CD4-positive, alpha-beta T cell treated with Interleukin-15 for 1 hour (primary cell): ENCODE measurements around the gene CABCOCO1.
"Not testable (repeated sequence)": the region's sequence is repeated elsewhere in the genome, so short reads cannot be mapped to it uniquely, and the experiment has no call there.

Experiments
- DNase-seq: peaks from one replicate; pipeline ENCODE4 v3.0.0-alpha.2; 2020

Gene CABCOCO1

GRCh38 chr10:61721431-61721830 is 58.7 kb downstream of the CABCOCO1 start:
- no peak for DNase-seq

DNA sequence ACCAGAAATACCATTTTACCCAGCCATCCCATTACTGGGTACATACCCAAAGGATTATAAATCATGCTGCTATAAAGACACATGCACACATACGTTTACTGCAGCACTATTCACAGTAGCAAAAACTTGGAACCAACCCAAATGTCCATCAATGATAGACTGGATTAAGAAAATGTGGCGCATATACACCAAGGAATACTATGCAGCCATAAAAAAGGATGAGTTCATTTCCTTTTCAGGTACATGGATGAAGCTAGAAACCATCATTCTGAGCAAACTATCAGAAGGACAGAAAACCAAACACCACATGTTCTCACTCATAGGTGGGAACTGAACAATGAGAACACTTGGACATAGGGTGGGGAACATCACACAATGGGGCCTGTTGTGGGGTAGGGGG is 62.5 kb downstream of the CABCOCO1 start:
- DNase-seq = not testable (repeated sequence)

GRCh38 chr10:61729596-61729995 is 66.9 kb downstream of the CABCOCO1 start:
- no peak for DNase-seq

- DNase-seq = no peak
Measured at GRCh38 chr10:61730671-61731070, 67.9 kb downstream of the CABCOCO1 start.

DNA sequence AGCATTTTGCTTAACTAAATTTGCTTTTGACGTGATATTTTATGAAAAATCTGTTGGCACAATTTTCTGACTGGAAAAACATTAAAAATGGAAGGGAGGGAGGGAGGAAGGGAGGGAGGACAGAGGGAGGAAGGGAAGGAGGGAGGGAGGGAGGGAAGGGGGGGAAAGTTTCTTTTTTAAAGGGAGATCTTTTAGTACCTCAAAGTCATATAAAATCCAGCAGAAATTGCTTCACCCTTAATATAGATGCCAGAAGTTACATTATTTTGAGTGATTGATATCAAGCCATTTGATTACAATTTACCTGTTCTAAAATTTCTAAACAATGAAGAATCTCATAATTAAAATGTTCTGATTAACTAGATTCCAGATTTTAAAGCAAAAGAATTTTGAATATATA is 68.9 kb downstream of the CABCOCO1 start:
- DNase-seq = no peak

- no peak for DNase-seq
Measured at GRCh38 chr10:61732629-61733278, 70.0 kb downstream of the CABCOCO1 start.

GRCh38 chr10:61733358-61733940 is 70.7 kb downstream of the CABCOCO1 start:
- DNase-seq = no peak

DNA sequence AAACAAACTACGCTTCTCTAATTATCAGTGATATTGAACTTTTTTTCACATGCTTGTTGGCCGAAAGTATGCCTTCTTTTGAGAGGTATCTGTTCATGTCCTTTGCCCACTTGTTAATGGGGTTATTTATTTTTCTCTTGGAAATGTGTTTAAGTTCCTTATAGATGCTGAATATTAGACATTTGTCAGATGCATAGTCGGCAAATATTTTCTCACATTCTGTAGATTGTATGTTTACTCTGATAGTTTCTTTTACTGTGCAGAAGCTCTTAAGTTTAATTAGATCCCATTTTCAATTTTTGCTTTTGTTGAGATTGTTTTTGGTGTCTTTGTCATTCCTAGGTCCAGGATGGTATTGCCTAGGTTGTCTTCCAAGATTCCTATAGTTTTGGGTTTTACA is 73.2 kb downstream of the CABCOCO1 start:
- DNase-seq = no peak

DNA sequence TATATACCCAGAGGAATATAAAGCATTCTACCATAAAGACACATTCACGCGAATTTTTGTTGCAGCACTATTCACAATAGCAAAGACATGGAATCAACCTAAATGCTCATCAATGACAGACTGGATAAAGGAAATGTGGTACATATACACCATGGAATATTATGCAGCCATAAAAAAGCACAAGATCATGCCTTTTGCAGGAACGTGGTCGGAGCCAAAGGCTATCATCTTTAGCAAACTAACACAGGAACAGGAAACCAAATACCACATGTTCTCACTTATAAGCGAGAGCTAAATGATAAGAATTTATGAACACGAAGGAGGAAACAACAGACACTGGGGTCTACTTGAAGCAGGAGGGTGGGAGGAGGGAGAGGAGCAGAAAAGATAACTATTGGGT is 74.7 kb downstream of the CABCOCO1 start:
- not testable (repeated sequence) for DNase-seq

DNA sequence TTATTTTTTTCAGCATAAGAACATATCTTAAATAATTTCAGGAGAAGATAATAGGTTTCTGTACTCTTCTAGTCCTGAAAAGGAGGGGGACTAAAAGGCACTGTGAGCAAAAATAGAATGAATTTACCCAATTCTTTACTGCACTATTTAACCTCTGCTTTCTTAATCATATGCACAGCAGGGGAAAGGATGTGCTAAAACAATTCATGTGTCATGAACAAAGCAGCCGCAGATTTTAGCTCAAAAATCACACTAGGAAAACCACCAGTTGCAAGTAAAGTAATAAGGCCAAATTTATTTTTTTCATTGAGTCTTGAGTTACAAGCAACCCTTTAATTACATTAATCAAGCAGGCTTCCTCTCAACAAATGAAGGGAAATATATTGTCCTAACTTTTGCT is 80.1 kb downstream of the CABCOCO1 start:
- no peak for DNase-seq

DNA sequence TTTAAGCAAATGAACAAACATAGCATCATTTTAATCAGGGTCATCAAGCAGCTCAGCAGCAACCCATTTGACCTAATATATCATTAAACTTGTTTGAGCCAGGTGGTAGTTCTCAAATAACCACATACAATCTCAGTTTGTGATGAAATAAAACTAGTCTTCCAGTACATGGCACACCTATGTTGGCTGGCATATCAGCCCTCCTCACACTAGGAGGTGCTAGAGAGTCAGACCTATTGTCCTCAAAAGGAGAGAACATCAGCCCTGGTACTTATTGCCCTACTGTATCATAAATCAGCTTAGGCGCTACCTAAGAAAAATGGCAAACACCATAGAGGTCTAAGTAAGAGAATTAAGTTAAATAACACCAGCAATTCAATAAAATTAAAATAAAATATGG is 81.7 kb downstream of the CABCOCO1 start:
- no peak for DNase-seq

- DNase-seq = no peak
Measured at GRCh38 chr10:61746377-61746776, 83.6 kb downstream of the CABCOCO1 start.

- no peak for DNase-seq
Measured at GRCh38 chr10:61747307-61747706, 84.6 kb downstream of the CABCOCO1 start.

GRCh38 chr10:61749291-61749690 is 86.6 kb downstream of the CABCOCO1 start:
- no peak for DNase-seq

- peak; percentile 72 for DNase-seq
Measured at GRCh38 chr10:61750943-61751471, 88.3 kb downstream of the CABCOCO1 start.

DNA sequence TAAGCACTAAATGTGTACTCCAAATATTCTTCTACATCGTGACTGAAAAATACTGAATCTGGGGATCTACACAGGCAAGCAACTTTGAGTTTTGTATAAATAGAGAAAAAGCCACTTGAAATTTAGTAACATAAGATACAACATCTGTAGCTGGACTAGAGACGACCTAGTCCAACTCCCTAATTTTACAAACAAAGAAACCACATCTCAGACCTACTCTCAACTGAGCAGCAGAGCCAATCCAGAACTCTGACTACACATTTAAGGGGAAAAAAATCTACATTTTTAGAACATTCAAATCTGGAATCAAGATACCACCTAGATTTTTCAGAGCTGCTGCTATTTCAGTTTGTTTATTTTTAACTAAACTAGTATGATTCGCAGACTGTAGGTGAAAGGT is 88.9 kb downstream of the CABCOCO1 start:
- DNase-seq = no peak

DNA sequence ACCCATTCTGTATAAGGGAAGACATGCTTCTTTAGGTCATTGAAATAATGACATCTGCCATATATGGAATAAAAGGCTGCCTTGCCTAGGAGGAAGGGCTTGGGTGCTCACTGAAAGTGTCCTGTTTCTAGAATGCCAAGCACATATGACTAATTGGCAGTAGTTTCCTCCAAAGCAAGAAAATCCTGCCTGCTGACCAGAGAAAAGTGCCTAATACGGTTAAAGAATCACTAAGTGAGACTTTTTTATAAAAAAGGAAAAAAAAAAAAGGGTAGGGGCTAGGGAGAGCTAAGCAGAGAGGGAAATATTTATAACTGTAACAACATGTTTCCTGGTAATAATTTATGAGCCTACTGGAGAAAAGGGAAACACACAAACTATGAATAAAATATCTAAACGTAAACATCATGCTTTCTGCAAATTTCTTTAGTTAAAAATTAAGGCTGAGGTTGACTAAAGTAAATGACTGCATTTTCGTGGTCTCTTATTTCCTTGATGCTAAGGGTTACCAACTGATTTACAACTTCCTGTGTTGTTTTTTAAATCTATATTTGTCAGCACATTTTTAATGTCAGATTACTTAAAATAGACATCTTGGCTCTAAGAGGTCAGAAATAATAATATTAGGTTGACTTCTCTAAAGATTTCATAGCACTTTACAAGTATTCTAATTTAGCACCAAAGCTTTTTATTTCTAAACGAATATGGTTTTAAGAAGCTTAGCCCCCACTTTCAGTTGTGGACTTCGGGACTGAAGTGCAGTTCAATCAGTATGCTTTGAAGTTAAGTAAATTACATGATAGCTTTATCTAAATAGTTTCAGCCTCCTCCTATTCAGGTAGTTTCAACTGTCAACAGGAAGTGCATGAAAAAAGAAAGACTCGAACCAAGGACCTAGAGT is 89.6 kb downstream of the CABCOCO1 start:
- DNase-seq = no peak

- DNase-seq = no peak
Measured at GRCh38 chr10:61753453-61753852, 90.7 kb downstream of the CABCOCO1 start.

DNA sequence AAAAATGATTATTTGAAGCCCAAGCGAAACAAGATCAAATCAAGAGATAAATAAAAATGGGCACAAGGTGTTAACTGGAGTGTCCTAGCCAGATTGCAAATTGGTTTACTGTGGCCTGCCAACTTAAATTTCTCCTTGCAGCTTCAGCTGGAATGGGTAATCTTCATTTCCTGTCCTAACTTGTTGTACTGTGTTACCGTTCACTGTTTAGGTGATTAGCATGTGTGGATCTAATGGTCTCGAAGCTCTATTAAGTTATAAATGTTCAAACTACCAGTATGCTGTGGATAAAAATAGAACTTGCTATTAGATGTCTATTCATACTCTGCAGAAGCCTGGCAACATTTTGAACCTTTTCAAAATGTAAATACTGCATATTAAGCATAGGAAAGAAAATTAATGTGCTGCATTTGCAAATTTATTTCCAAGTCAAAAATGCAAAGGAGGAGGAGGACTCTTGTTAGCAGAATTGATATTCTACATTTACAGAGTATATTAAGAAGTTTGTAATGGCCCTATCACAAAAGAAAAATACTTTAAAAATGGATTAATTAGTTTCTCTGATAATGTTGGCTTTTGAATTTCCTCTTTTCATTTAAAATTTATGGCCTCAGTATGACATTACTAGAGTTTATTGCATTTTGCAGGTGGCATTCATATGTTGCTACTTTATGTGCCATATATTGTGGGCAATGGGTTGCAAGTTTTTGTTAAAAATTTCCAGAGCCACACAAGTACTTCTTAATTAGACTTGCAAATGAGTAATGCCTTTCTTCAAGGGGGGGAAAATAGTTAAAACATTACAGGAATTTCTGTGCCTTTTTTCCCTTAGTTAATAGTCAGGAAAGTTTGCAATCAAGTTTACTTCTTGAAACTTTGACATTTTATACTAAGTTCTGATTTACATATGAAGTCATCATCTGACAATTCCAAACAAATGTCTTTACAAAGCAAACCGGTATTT is 92.1 kb downstream of the CABCOCO1 start:
- no peak for DNase-seq

- no peak for DNase-seq
Measured at GRCh38 chr10:61757001-61757400, 94.3 kb downstream of the CABCOCO1 start.

GRCh38 chr10:61757525-61758397 is 95.0 kb downstream of the CABCOCO1 start:
- no peak for DNase-seq
